Lung (tissue), 12 donors: ENCODE results near the gene SMIM14. TPM values are rescaled to one million over a fixed set of nuclear protein-coding genes. Genes with fewer than 3 reads are reported as not detected.

ENCODE experiments used
- ATAC-seq: fragments of 200-7000 bp; cut with Tn5 transposase; one replicate; pipeline ENCODE4 v1.9.1; 2020; ENCODE audit warnings: moderate number of reproducible peaks; ENCODE audit not compliant: insufficient read depth, low FRiP score
- DNase-seq, 3 donors: peaks; one replicate each; pipeline ENCODE4 v3.0.0-alpha.2; 2013 to 2017
- H3K27ac ChIP-seq, 2 donors: one replicate each; pipeline ENCODE4 v1.5.1; 2013; ENCODE audit warnings: mild to moderate bottlenecking in 2 of 2, moderate library complexity in 2 of 2, control low read depth in 1 of 2, inconsistent platforms in 1 of 2, low read depth in 1 of 2, low read length in 1 of 2
- H3K27me3 ChIP-seq, 3 donors: one replicate each; pipeline ENCODE4 v1.5.1; 2013; ENCODE audit warnings: low read length in 2 of 3; ENCODE audit not compliant: control insufficient read depth in 3 of 3, insufficient read depth in 3 of 3
- H3K36me3 ChIP-seq, 4 donors: one replicate each; pipeline ENCODE4 v1.5.1; 2013; ENCODE audit warnings: low read length in 4 of 4, mild to moderate bottlenecking in 1 of 4, moderate library complexity in 1 of 4; ENCODE audit not compliant: control insufficient read depth in 4 of 4, insufficient read depth in 4 of 4
- H3K4me1 ChIP-seq, 5 donors: one replicate each; pipeline ENCODE4 v1.5.1; 2013; ENCODE audit warnings: low read length in 5 of 5, mild to moderate bottlenecking in 2 of 5, moderate library complexity in 1 of 5; ENCODE audit not compliant: control insufficient read depth in 5 of 5, insufficient read depth in 5 of 5
- H3K4me3 ChIP-seq: one replicate; pipeline ENCODE4 v1.5.1; 2013; ENCODE audit warnings: mild to moderate bottlenecking, control low read depth, moderate library complexity
- H3K9ac ChIP-seq, 2 donors: one replicate each; pipeline ENCODE4 v1.5.1; 2013; ENCODE audit warnings: low read length in 2 of 2, control low read depth in 1 of 2; ENCODE audit not compliant: insufficient read depth in 1 of 2
- H3K9me3 ChIP-seq, 4 donors: one replicate each; pipeline ENCODE4 v1.5.1; 2013; ENCODE audit warnings: low read length in 3 of 4, mild to moderate bottlenecking in 1 of 4, moderate library complexity in 1 of 4; ENCODE audit not compliant: control insufficient read depth in 4 of 4, insufficient read depth in 3 of 4
- CTCF ChIP-seq: IDR thresholded peaks from 2 replicates; pipeline ENCODE4 v1.5.1; 2012; ENCODE audit warnings: mild to moderate bottlenecking; ENCODE audit errors: control extremely low read depth, extremely low read depth
- WGBS, 2 donors: extraction: QIAGEN DNeasy Blood & Tissue Kit; methylation state at CpG; one replicate each; pipeline ENCODE4 v1.1.7; 2013; 5-methylcytosine and 5-hydroxymethylcytosine counted together
- polyA plus RNA-seq, 2 donors: library from polyadenylated mRNA; stranded (reverse); fragments of 200-250 nt; gene quantifications; one replicate each; pipeline ENCODE4 v1.2.1, GENCODE V29; 2013
- total RNA-seq, 2 donors: library from RNA; depleted of rRNA in 1 of 2; stranded (reverse); fragments of >200 nt in 1 of 2; gene quantifications; one replicate each; pipeline ENCODE4 v1.2.1, GENCODE V29; 2014 to 2021
- donor health status: control.
- donor health status: control.
- donor health status: Bipolar disorder and iron deficiency.
- donor health status: healthy.
- donor health status: DM: yes; HTN: yes; CAD: no.

The SMIM14 gene
- total and polyA plus RNA-seq, 4 donors, result 23.4 to 52.1 (median 33.7) TPM

GRCh38 chr4:39636531-39637184 lies 2.0 kb downstream of the SMIM14 start:
- peaks cover 0 to 25% (median 4%) of the 10 kb centered on the region in 5 donors for H3K4me1 ChIP-seq
- 5 to 11% methylated on average over 6 of the region's 6 CpGs for WGBS, 2 donors
- TF ChIP-seq CTCF, result no peak
- H3K27ac ChIP-seq, result no peak overlapping the region
- H3K4me3 ChIP-seq, result no peak overlapping the region
- no peaks in the 10 kb centered on the region for H3K27me3 ChIP-seq
- ATAC-seq (no peak), DNase-seq (peak in 2 of 3 donors; percentile 64 to 67)
- H3K9ac ChIP-seq, result peak overlapping the region; percentile 96 to 98
- H3K9me3 ChIP-seq, result no peaks in the 10 kb centered on the region
- H3K36me3 ChIP-seq, result peaks cover 0 to 4% (median 0%) of the 10 kb centered on the region in 4 donors

GRCh38 chr4:39635023-39635422 lies 3.6 kb downstream of the SMIM14 start:
- no peak overlapping the region for H3K9ac ChIP-seq
- ATAC-seq (no peak), DNase-seq (peak; percentile 22 to 60 (median 27))
- H3K27me3 ChIP-seq, result no peaks in the 10 kb centered on the region
- no peak overlapping the region for H3K4me3 ChIP-seq
- H3K9me3 ChIP-seq, result no peaks in the 10 kb centered on the region
- no peak for TF ChIP-seq CTCF
- peaks cover 0 to 22% (median 3%) of the 10 kb centered on the region in 5 donors for H3K4me1 ChIP-seq
- WGBS, 2 donors, result 62 to 86% methylated on average over 1 of the region's 1 CpG
- peaks cover 0 to 8% (median under 1%) of the 10 kb centered on the region in 4 donors for H3K36me3 ChIP-seq
- H3K27ac ChIP-seq, result peak overlapping the region in 1 of 2 donors; percentile 22

- ATAC-seq, result no peak
- no peak for TF ChIP-seq CTCF
- WGBS, 2 donors, result 86 to 93% methylated on average over 1 of the region's 1 CpG
Measured at GRCh38 chr4:39631700-39632079, 7.0 kb downstream of the SMIM14 start.

More at GRCh38 chr4:39631700-39632079, 7.0 kb downstream of the SMIM14 start:
- no peak overlapping the region for H3K9ac ChIP-seq
- no peaks in the 10 kb centered on the region for H3K27me3 ChIP-seq
- peaks cover 0 to 13% (median 5%) of the 10 kb centered on the region in 5 donors for H3K4me1 ChIP-seq
- H3K9me3 ChIP-seq, result no peaks in the 10 kb centered on the region
- no peak for DNase-seq
- H3K36me3 ChIP-seq, result peaks cover 0 to 13% (median 6%) of the 10 kb centered on the region in 4 donors
- no peak overlapping the region for H3K27ac ChIP-seq
- H3K4me3 ChIP-seq, result no peak overlapping the region
